ENCODE measurements around the gene TBL1X. TPM values are rescaled to one million over a fixed set of nuclear protein-coding genes. Genes with fewer than 3 reads are reported as not detected.

Gene TBL1X
- total RNA-seq, 1 donor from 2014 or later: 32.5 TPM

DNA sequence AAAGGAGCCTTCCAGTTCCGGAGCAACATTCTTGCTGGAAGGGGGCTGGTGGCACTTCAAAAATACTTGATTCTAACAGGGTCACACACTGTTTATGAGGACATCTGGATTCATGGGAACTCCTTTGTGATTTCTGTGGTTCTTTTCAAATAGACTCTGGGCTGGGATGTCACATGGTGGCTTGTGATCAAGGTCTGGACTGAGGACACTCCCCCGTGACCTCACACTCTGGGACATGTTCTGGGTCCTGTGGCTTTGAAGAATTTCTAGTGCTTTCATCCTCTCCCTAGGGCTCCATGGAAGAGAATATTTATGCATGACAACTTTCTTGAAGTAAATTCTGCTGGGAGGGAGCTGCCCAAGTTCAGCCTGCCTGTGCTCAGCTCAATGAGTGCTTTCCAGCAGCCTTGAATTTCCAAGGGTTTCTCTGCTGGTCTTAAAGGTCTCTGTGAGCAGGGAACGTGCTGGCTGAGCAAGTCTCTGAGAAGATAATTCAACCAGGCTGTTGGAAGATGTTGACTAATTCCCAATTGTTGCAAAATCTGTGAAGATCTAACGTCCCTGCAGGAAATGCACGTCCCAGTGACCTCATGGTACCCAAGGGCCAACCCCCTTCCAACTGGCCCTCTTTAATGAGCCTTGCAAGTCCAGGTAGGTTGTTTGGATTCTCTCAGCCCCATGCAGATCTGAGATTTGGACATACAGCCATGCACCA lies 264.5 kb downstream of the TBL1X start:
- no peaks in the 10 kb centered on the region for H3K27me3 Mint-ChIP-seq (ENCODE audit: low read depth)
- no peak overlapping the region for H3K27ac Mint-ChIP-seq (ENCODE audit: unreplicated experiment)
- H3K4me1 Mint-ChIP-seq: no peaks in the 10 kb centered on the region
- H3K36me3 Mint-ChIP-seq (ENCODE audit: low read depth): peaks cover 37% of the 10 kb centered on the region
- TF ChIP-seq, protein P1, sequence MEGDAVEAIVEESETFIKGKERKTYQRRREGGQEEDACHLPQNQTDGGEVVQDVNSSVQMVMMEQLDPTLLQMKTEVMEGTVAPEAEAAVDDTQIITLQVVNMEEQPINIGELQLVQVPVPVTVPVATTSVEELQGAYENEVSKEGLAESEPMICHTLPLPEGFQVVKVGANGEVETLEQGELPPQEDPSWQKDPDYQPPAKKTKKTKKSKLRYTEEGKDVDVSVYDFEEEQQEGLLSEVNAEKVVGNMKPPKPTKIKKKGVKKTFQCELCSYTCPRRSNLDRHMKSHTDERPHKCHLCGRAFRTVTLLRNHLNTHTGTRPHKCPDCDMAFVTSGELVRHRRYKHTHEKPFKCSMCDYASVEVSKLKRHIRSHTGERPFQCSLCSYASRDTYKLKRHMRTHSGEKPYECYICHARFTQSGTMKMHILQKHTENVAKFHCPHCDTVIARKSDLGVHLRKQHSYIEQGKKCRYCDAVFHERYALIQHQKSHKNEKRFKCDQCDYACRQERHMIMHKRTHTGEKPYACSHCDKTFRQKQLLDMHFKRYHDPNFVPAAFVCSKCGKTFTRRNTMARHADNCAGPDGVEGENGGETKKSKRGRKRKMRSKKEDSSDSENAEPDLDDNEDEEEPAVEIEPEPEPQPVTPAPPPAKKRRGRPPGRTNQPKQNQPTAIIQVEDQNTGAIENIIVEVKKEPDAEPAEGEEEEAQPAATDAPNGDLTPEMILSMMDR (conservative IDR thresholded peaks at IDR 0.05): no peak
- peaks cover 13% of the 10 kb centered on the region for H3K9me3 Mint-ChIP-seq
- no peak for DNase-seq (ENCODE audit: low read depth, low spot score)
- no peak overlapping the region for H3K4me3 Mint-ChIP-seq

DNA sequence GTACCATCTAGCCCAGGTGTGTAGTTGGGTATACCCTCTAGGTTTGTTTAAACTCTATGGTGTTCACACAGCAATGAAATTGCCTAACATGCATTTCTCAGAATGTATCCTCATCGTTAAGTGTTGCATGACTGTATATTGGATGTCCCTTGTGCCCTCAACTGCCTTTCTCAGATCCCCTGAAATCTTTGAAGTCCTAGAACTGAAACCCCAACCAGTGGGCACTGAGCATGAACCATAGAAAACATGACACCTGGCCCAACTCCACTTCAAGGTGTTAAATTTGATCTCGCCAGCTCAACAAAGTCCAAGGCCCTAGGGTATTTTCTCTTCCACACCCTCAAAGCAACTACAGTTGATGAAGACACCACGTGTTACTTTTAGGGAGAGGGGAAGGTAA lies 265.2 kb downstream of the TBL1X start:
- H3K4me1 Mint-ChIP-seq: no peaks in the 10 kb centered on the region
- no peaks in the 10 kb centered on the region for H3K27me3 Mint-ChIP-seq (ENCODE audit: low read depth)
- TF ChIP-seq, protein P1 (conservative IDR thresholded peaks at IDR 0.05): no peak
- peaks cover 13% of the 10 kb centered on the region for H3K9me3 Mint-ChIP-seq
- no peak overlapping the region for H3K27ac Mint-ChIP-seq (ENCODE audit: unreplicated experiment)
- no peak overlapping the region for H3K4me3 Mint-ChIP-seq
- peaks cover 30% of the 10 kb centered on the region for H3K36me3 Mint-ChIP-seq (ENCODE audit: low read depth)
- no peak for DNase-seq (ENCODE audit: low read depth, low spot score)

DNA sequence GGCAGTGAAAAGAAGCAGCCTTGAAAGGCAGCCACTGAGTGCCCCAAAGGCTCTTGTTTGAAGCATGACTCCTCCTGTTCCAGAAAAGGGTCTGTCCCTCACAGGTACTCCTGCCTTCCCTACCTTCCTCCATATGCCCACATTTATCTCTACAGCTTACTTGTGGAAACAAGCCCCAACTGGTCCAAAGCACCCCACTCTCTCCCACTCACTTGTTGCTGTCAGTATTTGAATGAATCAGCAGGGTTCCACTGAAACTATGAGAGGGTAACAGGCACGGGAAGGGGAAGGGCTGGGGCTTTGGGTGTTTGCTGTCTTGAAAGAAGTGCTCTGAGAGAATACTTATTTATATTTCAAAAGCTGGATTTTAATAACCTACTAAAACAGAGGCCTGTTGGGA lies 265.9 kb downstream of the TBL1X start:
- H3K27ac Mint-ChIP-seq (ENCODE audit: unreplicated experiment): no peak overlapping the region
- peaks cover 16% of the 10 kb centered on the region for H3K9me3 Mint-ChIP-seq
- H3K4me1 Mint-ChIP-seq: no peaks in the 10 kb centered on the region
- no peak for DNase-seq (ENCODE audit: low read depth, low spot score)
- TF ChIP-seq, protein P1 (conservative IDR thresholded peaks at IDR 0.05): no peak
- peaks cover 31% of the 10 kb centered on the region for H3K36me3 Mint-ChIP-seq (ENCODE audit: low read depth)
- no peak overlapping the region for H3K4me3 Mint-ChIP-seq
- no peaks in the 10 kb centered on the region for H3K27me3 Mint-ChIP-seq (ENCODE audit: low read depth)

DNA sequence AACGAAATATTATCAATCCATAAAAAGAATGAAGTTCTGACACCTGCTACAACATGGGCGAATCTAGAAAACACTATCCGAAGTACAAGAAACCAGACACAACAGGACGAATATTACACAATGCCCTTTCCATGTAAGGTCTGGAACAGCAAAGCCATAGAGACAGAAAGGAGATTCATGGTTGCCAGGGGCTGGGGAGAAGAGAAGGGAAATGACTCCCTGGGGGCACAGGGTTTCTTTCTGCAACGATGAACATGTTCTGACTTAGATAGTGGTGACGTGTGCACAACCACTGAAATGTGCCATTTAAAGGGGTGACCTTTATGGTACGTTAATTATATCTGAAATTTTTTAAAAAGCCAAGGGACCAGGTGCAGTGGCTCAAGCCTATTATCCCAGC lies 272.5 kb downstream of the TBL1X start:
- DNase-seq (ENCODE audit: low read depth, low spot score): no peak
- H3K4me1 Mint-ChIP-seq: no peaks in the 10 kb centered on the region
- TF ChIP-seq, protein P1 (conservative IDR thresholded peaks at IDR 0.05): no peak
- H3K27ac Mint-ChIP-seq (ENCODE audit: unreplicated experiment): no peak overlapping the region
- no peak overlapping the region for H3K4me3 Mint-ChIP-seq
- H3K36me3 Mint-ChIP-seq (ENCODE audit: low read depth): peaks cover 7% of the 10 kb centered on the region
- no peaks in the 10 kb centered on the region for H3K27me3 Mint-ChIP-seq (ENCODE audit: low read depth)
- H3K9me3 Mint-ChIP-seq: peaks cover 9% of the 10 kb centered on the region

DNA sequence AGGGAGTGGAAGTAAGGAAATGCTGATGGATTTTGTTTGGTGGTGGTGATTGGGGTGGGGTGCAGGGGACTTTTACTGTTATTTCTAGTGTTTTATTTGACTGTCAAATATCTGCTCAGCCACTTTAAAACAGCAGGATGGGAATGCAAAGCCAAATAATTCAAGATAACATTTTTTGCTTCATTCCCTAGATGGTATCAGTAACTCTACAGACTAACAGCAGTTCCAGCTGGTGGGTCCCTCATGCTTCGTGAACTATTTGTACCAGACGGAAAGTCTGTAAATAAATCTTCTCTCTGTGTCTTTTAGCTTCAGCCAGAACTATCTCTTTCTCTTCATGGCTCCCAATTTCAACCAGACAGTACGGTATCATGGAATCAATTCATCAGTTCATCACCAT lies 273.3 kb downstream of the TBL1X start:
- Mint-ChIP-seq H3K36me3 (ENCODE audit: low read depth) (peaks cover 7% of the 10 kb centered on the region), H3K27ac (ENCODE audit: unreplicated experiment) (no peak overlapping the region), H3K9me3 (peaks cover 9% of the 10 kb centered on the region), H3K27me3 (ENCODE audit: low read depth) (no peaks in the 10 kb centered on the region), H3K4me1 (no peaks in the 10 kb centered on the region), H3K4me3 (no peak overlapping the region)
- TF ChIP-seq, protein P1 (conservative IDR thresholded peaks at IDR 0.05): no peak
- DNase-seq (ENCODE audit: low read depth, low spot score): no peak

Measured in neural crest cell (in vitro differentiated cells).